Measurements from ENCODE around the gene HYAL3.

DNA sequence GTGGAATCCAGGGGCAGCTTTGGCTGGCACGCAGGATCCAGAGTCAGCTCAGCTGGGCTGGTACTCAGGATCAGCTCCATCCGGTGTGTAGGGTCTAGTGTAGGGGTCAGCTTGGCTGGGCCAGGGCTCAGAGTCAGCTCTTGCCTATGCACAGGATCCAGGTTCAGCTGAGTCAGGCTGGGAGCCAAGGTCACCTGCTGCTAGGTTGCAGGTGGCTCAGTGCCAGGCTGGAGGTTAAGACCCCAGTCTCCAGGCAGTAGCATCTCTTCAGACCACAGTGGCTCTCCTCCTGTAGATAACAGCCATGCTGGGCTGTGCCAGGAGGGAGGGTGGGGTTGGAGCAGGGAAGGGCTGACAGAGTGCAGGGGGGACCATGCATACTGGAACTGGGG is 1.8 kb downstream of the HYAL3 start:
- TF ChIP-seq, protein P1, sequence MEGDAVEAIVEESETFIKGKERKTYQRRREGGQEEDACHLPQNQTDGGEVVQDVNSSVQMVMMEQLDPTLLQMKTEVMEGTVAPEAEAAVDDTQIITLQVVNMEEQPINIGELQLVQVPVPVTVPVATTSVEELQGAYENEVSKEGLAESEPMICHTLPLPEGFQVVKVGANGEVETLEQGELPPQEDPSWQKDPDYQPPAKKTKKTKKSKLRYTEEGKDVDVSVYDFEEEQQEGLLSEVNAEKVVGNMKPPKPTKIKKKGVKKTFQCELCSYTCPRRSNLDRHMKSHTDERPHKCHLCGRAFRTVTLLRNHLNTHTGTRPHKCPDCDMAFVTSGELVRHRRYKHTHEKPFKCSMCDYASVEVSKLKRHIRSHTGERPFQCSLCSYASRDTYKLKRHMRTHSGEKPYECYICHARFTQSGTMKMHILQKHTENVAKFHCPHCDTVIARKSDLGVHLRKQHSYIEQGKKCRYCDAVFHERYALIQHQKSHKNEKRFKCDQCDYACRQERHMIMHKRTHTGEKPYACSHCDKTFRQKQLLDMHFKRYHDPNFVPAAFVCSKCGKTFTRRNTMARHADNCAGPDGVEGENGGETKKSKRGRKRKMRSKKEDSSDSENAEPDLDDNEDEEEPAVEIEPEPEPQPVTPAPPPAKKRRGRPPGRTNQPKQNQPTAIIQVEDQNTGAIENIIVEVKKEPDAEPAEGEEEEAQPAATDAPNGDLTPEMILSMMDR (IDR thresholded peaks at IDR 0.05), result no peak
- TF ChIP-seq EZH2 (IDR thresholded peaks at IDR 0.05; ENCODE audit: borderline replicate concordance, insufficient read depth, low read depth, low read length, poor library complexity, severe bottlenecking), result no peak

All from B cell (primary cell).